Smooth muscle cell (in vitro differentiated cells): Measurements from ENCODE around the gene FEM1C. TPM values are rescaled to one million over a fixed set of nuclear protein-coding genes. Genes with fewer than 3 reads are reported as not detected.

Experiments
- DNase-seq: peaks from one replicate; lab custom pipeline; 2025; ENCODE audit not compliant: unreplicated experiment; lab: John Stamatoyannopoulos, UW
- H2AFZ ChIP-seq: fragments of 200-600 bp; sonication (generic); 2 replicates; pipeline ENCODE4 v1.6.0; 2016; ENCODE audit warnings: antibody characterized with exemption, low read depth, mild to moderate bottlenecking
- H3F3A ChIP-seq: fragments of 200-600 bp; sonication (generic); 2 replicates; pipeline ENCODE4 v1.6.0; 2017; ENCODE audit warnings: antibody characterized with exemption, low read depth
- H3K27ac ChIP-seq: fragments of 200-600 bp; sonication (generic); 2 replicates; pipeline ENCODE4 v1.5.1; 2016; ENCODE audit warnings: low read depth, mild to moderate bottlenecking
- H3K27me3 ChIP-seq: fragments of 200-600 bp; sonication (generic); 2 replicates; pipeline ENCODE4 v1.6.1; 2016; ENCODE audit warnings: low read depth, mild to moderate bottlenecking
- H3K36me3 ChIP-seq: fragments of 200-600 bp; sonication (generic); 2 replicates; pipeline ENCODE4 v1.5.1; 2016; ENCODE audit warnings: low read depth
- H3K4me1 ChIP-seq: fragments of 200-600 bp; sonication (generic); 2 replicates; pipeline ENCODE4 v1.5.1; 2016; ENCODE audit warnings: low read depth
- H3K4me2 ChIP-seq: fragments of 200-600 bp; sonication (generic); 2 replicates; pipeline ENCODE4 v1.6.0; 2016; ENCODE audit warnings: mild to moderate bottlenecking
- H3K4me3 ChIP-seq: fragments of 200-600 bp; sonication (generic); 2 replicates; pipeline ENCODE4 v1.5.1; 2016; ENCODE audit warnings: mild to moderate bottlenecking
- H3K79me2 ChIP-seq: fragments of 200-600 bp; sonication (generic); 2 replicates; pipeline ENCODE4 v1.6.0; 2016; ENCODE audit warnings: low read depth, mild to moderate bottlenecking
- H3K9ac ChIP-seq: fragments of 200-600 bp; sonication (generic); 2 replicates; pipeline ENCODE4 v1.6.0; 2016; ENCODE audit warnings: low read depth
- H3K9me3 ChIP-seq: fragments of 200-600 bp; sonication (generic); replicated peaks from 2 replicates; pipeline ENCODE4 v1.5.1; 2016; ENCODE audit warnings: low read depth
- H4K20me1 ChIP-seq: fragments of 200-600 bp; sonication (generic); 2 replicates; pipeline ENCODE4 v1.6.0; 2016; ENCODE audit warnings: low read depth
- WGBS: methylation state at CpG from one replicate; pipeline ENCODE4 v1.1.7; 2016; ENCODE audit warnings: low lambda C conversion rate; 5-methylcytosine and 5-hydroxymethylcytosine counted together
- polyA plus RNA-seq: library from polyadenylated mRNA; unstranded; fragments of >200 nt; fragmentation: Nextera tagmentation; extraction: Ambion mirVana; gene quantifications from 2 replicates; pipeline ENCODE4 v1.2.1, GENCODE V29; 2016
- total RNA-seq: library from RNA; depleted of rRNA; stranded (reverse); fragments of >200 nt; gene quantifications from 2 replicates; pipeline ENCODE4 v1.2.3, GENCODE V29; 2014
- TF ChIP-seq, protein P1 (sequence below): fragments of 200-600 bp; sonication (generic); IDR thresholded peaks from 2 replicates; pipeline ENCODE4 v1.5.1; 2017; ENCODE audit warnings: borderline replicate concordance, mild to moderate bottlenecking, antibody characterized with exemption; ENCODE audit not compliant: insufficient read depth, poor library complexity, severe bottlenecking

The FEM1C gene
- total and polyA plus RNA-seq, 2 experiments from 2014 or later = 5.9 to 31.7 TPM

GRCh38 chr5:115522832-115523403 lies 21.7 kb downstream of the FEM1C start:
- no peak overlapping the region for H3K4me2 ChIP-seq
- H2AFZ ChIP-seq = no peak overlapping the region
- no peaks in the 10 kb centered on the region for H3F3A ChIP-seq
- DNase-seq = no peak
- peaks cover 77% of the 10 kb centered on the region for H4K20me1 ChIP-seq
- peaks cover 12% of the 10 kb centered on the region for H3K36me3 ChIP-seq
- H3K4me3 ChIP-seq = no peak overlapping the region
- H3K27me3 ChIP-seq = no peaks in the 10 kb centered on the region
- no peak overlapping the region for H3K9ac ChIP-seq
- no peaks in the 10 kb centered on the region for H3K4me1 ChIP-seq
- no peak overlapping the region for H3K27ac ChIP-seq
- H3K79me2 ChIP-seq = peaks cover 33% of the 10 kb centered on the region
- TF ChIP-seq, protein P1, sequence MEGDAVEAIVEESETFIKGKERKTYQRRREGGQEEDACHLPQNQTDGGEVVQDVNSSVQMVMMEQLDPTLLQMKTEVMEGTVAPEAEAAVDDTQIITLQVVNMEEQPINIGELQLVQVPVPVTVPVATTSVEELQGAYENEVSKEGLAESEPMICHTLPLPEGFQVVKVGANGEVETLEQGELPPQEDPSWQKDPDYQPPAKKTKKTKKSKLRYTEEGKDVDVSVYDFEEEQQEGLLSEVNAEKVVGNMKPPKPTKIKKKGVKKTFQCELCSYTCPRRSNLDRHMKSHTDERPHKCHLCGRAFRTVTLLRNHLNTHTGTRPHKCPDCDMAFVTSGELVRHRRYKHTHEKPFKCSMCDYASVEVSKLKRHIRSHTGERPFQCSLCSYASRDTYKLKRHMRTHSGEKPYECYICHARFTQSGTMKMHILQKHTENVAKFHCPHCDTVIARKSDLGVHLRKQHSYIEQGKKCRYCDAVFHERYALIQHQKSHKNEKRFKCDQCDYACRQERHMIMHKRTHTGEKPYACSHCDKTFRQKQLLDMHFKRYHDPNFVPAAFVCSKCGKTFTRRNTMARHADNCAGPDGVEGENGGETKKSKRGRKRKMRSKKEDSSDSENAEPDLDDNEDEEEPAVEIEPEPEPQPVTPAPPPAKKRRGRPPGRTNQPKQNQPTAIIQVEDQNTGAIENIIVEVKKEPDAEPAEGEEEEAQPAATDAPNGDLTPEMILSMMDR = no peak
- no peaks in the 10 kb centered on the region for H3K9me3 ChIP-seq

DNA sequence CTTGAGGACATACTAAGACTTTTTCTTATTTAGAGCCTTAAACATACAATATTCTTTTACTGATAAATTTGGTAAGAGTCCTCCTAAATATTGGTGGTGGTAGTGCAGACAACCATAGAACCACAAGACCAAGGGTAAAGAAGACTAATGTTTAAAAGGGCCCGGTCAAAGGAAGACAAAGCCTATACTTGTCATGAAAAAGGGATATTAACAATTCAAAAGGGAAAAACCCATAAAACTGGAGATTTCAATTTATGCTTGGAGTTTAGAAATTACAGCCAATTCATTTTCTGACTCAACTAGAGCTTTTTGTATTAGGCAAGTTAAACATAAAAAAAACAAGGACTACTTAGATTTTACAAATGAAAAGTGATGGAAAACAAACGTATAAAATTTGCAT lies 24.4 kb downstream of the FEM1C start:
- no peak overlapping the region for H3K4me3 ChIP-seq
- no peaks in the 10 kb centered on the region for H3K4me1 ChIP-seq
- no peaks in the 10 kb centered on the region for H3K27me3 ChIP-seq
- no peaks in the 10 kb centered on the region for H3K9me3 ChIP-seq
- H3K79me2 ChIP-seq = peaks cover 12% of the 10 kb centered on the region
- TF ChIP-seq, protein P1 = no peak
- 92% methylated on average over 2 of the region's 2 CpGs for WGBS
- peaks cover 5% of the 10 kb centered on the region for H3F3A ChIP-seq
- peaks cover 51% of the 10 kb centered on the region for H4K20me1 ChIP-seq
- no peak overlapping the region for H3K27ac ChIP-seq
- H3K36me3 ChIP-seq = peaks cover 12% of the 10 kb centered on the region
- H3K9ac ChIP-seq = no peak overlapping the region
- no peak overlapping the region for H3K4me2 ChIP-seq
- DNase-seq = no peak
- no peak overlapping the region for H2AFZ ChIP-seq

DNA sequence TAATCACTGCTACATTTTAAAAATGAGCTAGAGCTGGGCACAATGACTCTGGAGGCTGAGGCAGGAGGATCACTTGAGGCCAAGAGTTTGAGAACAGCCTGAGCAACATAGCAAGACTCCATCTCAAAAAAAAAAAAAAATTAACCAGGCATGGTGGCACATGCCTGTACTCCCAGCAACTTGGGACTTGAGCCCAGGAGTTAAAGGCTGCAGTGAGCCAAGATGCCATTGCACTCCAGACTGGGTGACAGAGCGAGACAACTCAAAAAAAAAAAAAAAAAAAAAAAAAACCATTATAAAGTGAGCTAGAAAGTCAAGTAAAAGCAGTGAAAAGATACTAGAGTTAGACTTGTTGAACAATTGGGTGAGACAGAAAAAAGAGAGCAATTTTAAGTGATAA lies 28.2 kb downstream of the FEM1C start:
- peaks cover 14% of the 10 kb centered on the region for H4K20me1 ChIP-seq
- H3K4me3 ChIP-seq = no peak overlapping the region
- no peaks in the 10 kb centered on the region for H3K27me3 ChIP-seq
- H2AFZ ChIP-seq = no peak overlapping the region
- 89% methylated on average over 1 of the region's 1 CpG for WGBS
- H3K4me1 ChIP-seq = no peaks in the 10 kb centered on the region
- H3K36me3 ChIP-seq = no peaks in the 10 kb centered on the region
- H3K4me2 ChIP-seq = no peak overlapping the region
- H3K9me3 ChIP-seq = no peaks in the 10 kb centered on the region
- no peaks in the 10 kb centered on the region for H3K79me2 ChIP-seq
- H3K9ac ChIP-seq = no peak overlapping the region
- peaks cover 5% of the 10 kb centered on the region for H3F3A ChIP-seq
- DNase-seq = no peak
- H3K27ac ChIP-seq = no peak overlapping the region
- TF ChIP-seq, protein P1 = no peak

- H3F3A ChIP-seq = peaks cover 5% of the 10 kb centered on the region
Observed at GRCh38 chr5:115514220-115514619, 30.4 kb downstream of the FEM1C start.

More at GRCh38 chr5:115514220-115514619, 30.4 kb downstream of the FEM1C start:
- H3K4me1 ChIP-seq = no peaks in the 10 kb centered on the region
- H4K20me1 ChIP-seq = no peaks in the 10 kb centered on the region
- TF ChIP-seq, protein P1 = no peak
- no peaks in the 10 kb centered on the region for H3K9me3 ChIP-seq
- H3K79me2 ChIP-seq = no peaks in the 10 kb centered on the region
- no peak overlapping the region for H3K4me2 ChIP-seq
- H3K9ac ChIP-seq = no peak overlapping the region
- 92% methylated on average over 5 of the region's 5 CpGs for WGBS
- H3K36me3 ChIP-seq = no peaks in the 10 kb centered on the region
- no peaks in the 10 kb centered on the region for H3K27me3 ChIP-seq
- H3K27ac ChIP-seq = no peak overlapping the region
- no peak overlapping the region for H2AFZ ChIP-seq
- no peak for DNase-seq
- H3K4me3 ChIP-seq = no peak overlapping the region
